ENCODE data around the gene AGTR1.

GRCh38 chr3:148729476-148730055, 31.9 kb downstream of the AGTR1 start:
- TF ChIP-seq SP1 (IDR thresholded peaks at IDR 0.05) (no peak), CTCF (IDR thresholded peaks at IDR 0.05; ENCODE audit: low read depth, low read length, missing input control) (no peak), FOXA2 (IDR thresholded peaks at IDR 0.05) (no peak), MAX (IDR thresholded peaks at IDR 0.05) (no peak), GABPA (IDR thresholded peaks at IDR 0.05 in 1 of 2, conservative IDR thresholded peaks at IDR 0.05 in 1 of 2) (no peak), ZBTB33 (IDR thresholded peaks at IDR 0.05) (no peak), RXRA (IDR thresholded peaks at IDR 0.05) (no peak), TAF1 (conservative IDR thresholded peaks at IDR 0.05) (no peak), EGR1 (IDR thresholded peaks at IDR 0.05; ENCODE audit: low read depth in 2 of 2) (no peak), REST (IDR thresholded peaks at IDR 0.05) (no peak), JUND (IDR thresholded peaks at IDR 0.05) (no peak)
